Activated naive CD8-positive, alpha-beta T cell (primary cell): Measurements from ENCODE around the gene GANC.
"Not testable (repeated sequence)": the region's sequence is repeated elsewhere in the genome, so short reads cannot be mapped to it uniquely, and the experiment has no call there.

Experiments
- H3K27ac Mint-ChIP-seq: one replicate; pipeline ENCODE4 v1.8.0; 2021; ENCODE audit warnings: mixed read lengths
- H3K27me3 Mint-ChIP-seq: one replicate; pipeline ENCODE4 v1.8.0; 2021; ENCODE audit warnings: mixed read lengths
- H3K36me3 Mint-ChIP-seq: one replicate; pipeline ENCODE4 v1.8.0; 2021; ENCODE audit warnings: mixed read lengths
- H3K4me1 Mint-ChIP-seq: one replicate; pipeline ENCODE4 v1.8.0; 2021; ENCODE audit warnings: low read depth, mixed read lengths
- H3K4me3 Mint-ChIP-seq: one replicate; pipeline ENCODE4 v1.8.0; 2021; ENCODE audit warnings: mild to moderate bottlenecking, mixed read lengths
- H3K9me3 Mint-ChIP-seq: one replicate; pipeline ENCODE4 v1.8.0; 2021; ENCODE audit warnings: low read depth, mixed read lengths

Gene GANC

GRCh38 chr15:42273900-42274701, 1.1 kb downstream of the GANC start:
- no peaks in the 10 kb centered on the region for H3K9me3 Mint-ChIP-seq
- no peaks in the 10 kb centered on the region for H3K27me3 Mint-ChIP-seq
- peaks cover 53% of the 10 kb centered on the region for H3K4me1 Mint-ChIP-seq
- H3K4me3 Mint-ChIP-seq, result peak overlapping the region; percentile 99
- peak overlapping the region; percentile 100 for H3K27ac Mint-ChIP-seq
- H3K36me3 Mint-ChIP-seq, result peaks cover 14% of the 10 kb centered on the region

GRCh38 chr15:42274702-42274989, 1.6 kb downstream of the GANC start:
- no peaks in the 10 kb centered on the region for H3K9me3 Mint-ChIP-seq
- no peaks in the 10 kb centered on the region for H3K27me3 Mint-ChIP-seq
- peaks cover 49% of the 10 kb centered on the region for H3K4me1 Mint-ChIP-seq
- peak overlapping the region; percentile 99 for H3K4me3 Mint-ChIP-seq
- peaks cover 18% of the 10 kb centered on the region for H3K36me3 Mint-ChIP-seq
- H3K27ac Mint-ChIP-seq, result peak overlapping the region; percentile 100

GRCh38 chr15:42275780-42276391, 2.9 kb downstream of the GANC start:
- Mint-ChIP-seq H3K4me1 (peaks cover 40% of the 10 kb centered on the region), H3K27ac (peak overlapping the region; percentile 92), H3K36me3 (peaks cover 23% of the 10 kb centered on the region), H3K27me3 (no peaks in the 10 kb centered on the region), H3K9me3 (no peaks in the 10 kb centered on the region), H3K4me3 (peak overlapping the region; percentile 80)

GRCh38 chr15:42276762-42277161, 3.8 kb downstream of the GANC start:
- Mint-ChIP-seq H3K36me3 (peaks cover 19% of the 10 kb centered on the region), H3K4me3 (no peak overlapping the region), H3K4me1 (peaks cover 32% of the 10 kb centered on the region), H3K9me3 (no peaks in the 10 kb centered on the region), H3K27ac (no peak overlapping the region), H3K27me3 (no peaks in the 10 kb centered on the region)

GRCh38 chr15:42279234-42279723, 6.3 kb downstream of the GANC start:
- peaks cover 17% of the 10 kb centered on the region for H3K4me1 Mint-ChIP-seq
- no peaks in the 10 kb centered on the region for H3K27me3 Mint-ChIP-seq
- no peak overlapping the region for H3K27ac Mint-ChIP-seq
- no peaks in the 10 kb centered on the region for H3K9me3 Mint-ChIP-seq
- peaks cover 24% of the 10 kb centered on the region for H3K36me3 Mint-ChIP-seq
- H3K4me3 Mint-ChIP-seq, result no peak overlapping the region

- Mint-ChIP-seq H3K27ac (no peak overlapping the region), H3K4me1 (no peaks in the 10 kb centered on the region), H3K36me3 (peaks cover 30% of the 10 kb centered on the region), H3K9me3 (no peaks in the 10 kb centered on the region), H3K4me3 (no peak overlapping the region), H3K27me3 (no peaks in the 10 kb centered on the region)
These were observed 9.3 kb downstream of the GANC start for GRCh38 chr15:42282344-42282743.

- H3K36me3 Mint-ChIP-seq, result peaks cover 30% of the 10 kb centered on the region
- no peak overlapping the region for H3K4me3 Mint-ChIP-seq
- no peaks in the 10 kb centered on the region for H3K4me1 Mint-ChIP-seq
- H3K27me3 Mint-ChIP-seq, result no peaks in the 10 kb centered on the region
- H3K9me3 Mint-ChIP-seq, result no peaks in the 10 kb centered on the region
- no peak overlapping the region for H3K27ac Mint-ChIP-seq
These were observed 9.9 kb downstream of the GANC start for GRCh38 chr15:42282926-42283325.

- Mint-ChIP-seq H3K4me3 (no peak overlapping the region), H3K36me3 (peaks cover 28% of the 10 kb centered on the region), H3K27me3 (no peaks in the 10 kb centered on the region), H3K4me1 (no peaks in the 10 kb centered on the region), H3K27ac (no peak overlapping the region), H3K9me3 (no peaks in the 10 kb centered on the region)
These were observed 10.7 kb downstream of the GANC start for GRCh38 chr15:42283671-42284070.

- peaks cover 23% of the 10 kb centered on the region for H3K36me3 Mint-ChIP-seq
- no peaks in the 10 kb centered on the region for H3K27me3 Mint-ChIP-seq
- no peak overlapping the region for H3K27ac Mint-ChIP-seq
- no peaks in the 10 kb centered on the region for H3K4me1 Mint-ChIP-seq
- no peaks in the 10 kb centered on the region for H3K9me3 Mint-ChIP-seq
- H3K4me3 Mint-ChIP-seq, result no peak overlapping the region
These were observed 11.6 kb downstream of the GANC start for GRCh38 chr15:42284551-42284950.

GRCh38 chr15:42285034-42285433, 12.0 kb downstream of the GANC start:
- no peaks in the 10 kb centered on the region for H3K4me1 Mint-ChIP-seq
- H3K27me3 Mint-ChIP-seq, result no peaks in the 10 kb centered on the region
- H3K27ac Mint-ChIP-seq, result no peak overlapping the region
- H3K36me3 Mint-ChIP-seq, result peaks cover 20% of the 10 kb centered on the region
- no peaks in the 10 kb centered on the region for H3K9me3 Mint-ChIP-seq
- no peak overlapping the region for H3K4me3 Mint-ChIP-seq

- H3K4me3 Mint-ChIP-seq, result no peak overlapping the region
- H3K36me3 Mint-ChIP-seq, result peaks cover 18% of the 10 kb centered on the region
- H3K27ac Mint-ChIP-seq, result no peak overlapping the region
- H3K9me3 Mint-ChIP-seq, result no peaks in the 10 kb centered on the region
- H3K4me1 Mint-ChIP-seq, result no peaks in the 10 kb centered on the region
- H3K27me3 Mint-ChIP-seq, result no peaks in the 10 kb centered on the region
These were observed 13.5 kb downstream of the GANC start for GRCh38 chr15:42286445-42287029.

GRCh38 chr15:42287931-42288330, 14.9 kb downstream of the GANC start:
- Mint-ChIP-seq H3K9me3 (no peaks in the 10 kb centered on the region), H3K27ac (no peak overlapping the region), H3K27me3 (no peaks in the 10 kb centered on the region), H3K4me1 (no peaks in the 10 kb centered on the region), H3K36me3 (peaks cover 22% of the 10 kb centered on the region), H3K4me3 (no peak overlapping the region)

- H3K9me3 Mint-ChIP-seq, result no peaks in the 10 kb centered on the region
- H3K4me1 Mint-ChIP-seq, result no peaks in the 10 kb centered on the region
- H3K4me3 Mint-ChIP-seq, result no peak overlapping the region
- peaks cover 19% of the 10 kb centered on the region for H3K36me3 Mint-ChIP-seq
- H3K27me3 Mint-ChIP-seq, result no peaks in the 10 kb centered on the region
- no peak overlapping the region for H3K27ac Mint-ChIP-seq
These were observed 16.2 kb downstream of the GANC start for GRCh38 chr15:42289166-42289565.

GRCh38 chr15:42301004-42301403, 28.0 kb downstream of the GANC start:
- H3K36me3 Mint-ChIP-seq, result peaks cover 33% of the 10 kb centered on the region
- not testable (repeated sequence) for H3K4me1 Mint-ChIP-seq, H3K4me3 Mint-ChIP-seq, H3K9me3 Mint-ChIP-seq, H3K27me3 Mint-ChIP-seq, H3K27ac Mint-ChIP-seq

GRCh38 chr15:42306681-42307080, 33.7 kb downstream of the GANC start:
- H3K4me1 Mint-ChIP-seq, result no peaks in the 10 kb centered on the region
- peaks cover 28% of the 10 kb centered on the region for H3K36me3 Mint-ChIP-seq
- H3K4me3 Mint-ChIP-seq, result no peak overlapping the region
- H3K27ac Mint-ChIP-seq, result no peak overlapping the region
- H3K27me3 Mint-ChIP-seq, result no peaks in the 10 kb centered on the region
- H3K9me3 Mint-ChIP-seq, result peaks cover 10% of the 10 kb centered on the region
